Fibroblast of villous mesenchyme (primary cell): ENCODE data around the gene MAPK1. TPM values are rescaled to one million over a fixed set of nuclear protein-coding genes. Genes with fewer than 3 reads are reported as not detected.
"Not testable (repeated sequence)": the region's sequence is repeated elsewhere in the genome, so short reads cannot be mapped to it uniquely, and the experiment has no call there.

Source experiments
- DNase-seq: peaks from one replicate; pipeline ENCODE4 v3.0.0-alpha.2; 2010; ENCODE audit warnings: low read depth
- H3K4me3 ChIP-seq: 2 replicates; pipeline ENCODE4 v1.5.1; 2011; ENCODE audit warnings: low read depth, mild to moderate bottlenecking, low read length
- CTCF ChIP-seq: IDR thresholded peaks from 2 replicates; pipeline ENCODE4 v1.5.1; 2012; ENCODE audit warnings: low read depth, mild to moderate bottlenecking, low read length; ENCODE audit not compliant: insufficient read depth
- total RNA-seq: library from RNA; depleted of rRNA; stranded (reverse); fragments of >200 nt; gene quantifications from 2 replicates; pipeline ENCODE4 v1.2.3, GENCODE V29; 2012

MAPK1 gene
- total RNA-seq, 1 donor, result 51.8 TPM

GRCh38 chr22:21904250-21904789 lies 36.9 kb upstream of the MAPK1 start:
- no peak for DNase-seq
- no peak for TF ChIP-seq CTCF
- no peak overlapping the region for H3K4me3 ChIP-seq

GRCh38 chr22:21903283-21903682 lies 35.8 kb upstream of the MAPK1 start:
- no peak overlapping the region for H3K4me3 ChIP-seq
- DNase-seq, result no peak
- no peak for TF ChIP-seq CTCF

- DNase-seq, result no peak
- no peak overlapping the region for H3K4me3 ChIP-seq
- TF ChIP-seq CTCF, result no peak
Observed at GRCh38 chr22:21902296-21903087, 35.0 kb upstream of the MAPK1 start.

- no peak for TF ChIP-seq CTCF
- H3K4me3 ChIP-seq, result no peak overlapping the region
- DNase-seq, result no peak
Observed at GRCh38 chr22:21898354-21898896, 31.0 kb upstream of the MAPK1 start.

- no peak for TF ChIP-seq CTCF
- no peak for DNase-seq
- no peak overlapping the region for H3K4me3 ChIP-seq
Observed at GRCh38 chr22:21896951-21897513, 29.6 kb upstream of the MAPK1 start.

- H3K4me3 ChIP-seq, DNase-seq: not testable (repeated sequence)
Observed at GRCh38 chr22:21896275-21896674, 28.8 kb upstream of the MAPK1 start.

- no peak for DNase-seq
- no peak for TF ChIP-seq CTCF
- no peak overlapping the region for H3K4me3 ChIP-seq
Observed at GRCh38 chr22:21894799-21895198, 27.4 kb upstream of the MAPK1 start.
